Stomach (tissue), 9 donors: ENCODE data around the gene OSBPL6. TPM values are rescaled to one million over a fixed set of nuclear protein-coding genes. Genes with fewer than 3 reads are reported as not detected.

Experiments used
- DNase-seq, 2 donors: peaks; one replicate each; pipeline versions ENCODE4 v3.0.0 to v3.0.0-alpha.2; 2013 to 2019
- H3K27ac ChIP-seq, 5 donors: fragments of 200-600 bp in 4 of 5; sonication (generic) in 4 of 5; one replicate each; pipeline ENCODE4 v1.5.1; 2013 to 2019; ENCODE audit warnings: mild to moderate bottlenecking in 1 of 5, moderate library complexity in 1 of 5
- H3K27me3 ChIP-seq, 3 donors: fragments of 200-600 bp; sonication (generic); one replicate each; pipeline ENCODE4 v1.5.1; 2017 to 2019; ENCODE audit warnings: mixed run types in 1 of 3
- H3K36me3 ChIP-seq, 4 donors: fragments of 200-600 bp; sonication (generic); 1 replicate in 3 of 4; 2 replicates in 1 of 4; pipeline ENCODE4 v1.5.1; 2016 to 2019
- H3K4me1 ChIP-seq, 4 donors: fragments of 200-600 bp; sonication (generic); one replicate each; pipeline ENCODE4 v1.5.1; 2016 to 2019
- H3K4me3 ChIP-seq, 4 donors: fragments of 200-600 bp; sonication (generic) in 3 of 4; one replicate each; pipeline ENCODE4 v1.5.1; 2016 to 2019; ENCODE audit warnings: mild to moderate bottlenecking in 1 of 4
- H3K9me3 ChIP-seq, 4 donors: fragments of 200-600 bp; sonication (generic); one replicate each; pipeline ENCODE4 v1.5.1; 2016 to 2019
- EP300 ChIP-seq: sonication (generic); formaldehyde crosslinking; IDR thresholded peaks from one replicate; pipeline ENCODE4 v1.6.1; 2017; ENCODE audit warnings: antibody characterized with exemption
- POLR2A ChIP-seq, 4 donors: fragments of 450-650 bp; IDR thresholded peaks; one replicate each; pipeline ENCODE4 v1.6.1; 2016; ENCODE audit warnings: antibody characterized with exemption in 4 of 4, control low read depth in 2 of 4, mild to moderate bottlenecking in 1 of 4, moderate library complexity in 1 of 4
- POLR2AphosphoS5 ChIP-seq, 3 donors: sonication (generic); formaldehyde crosslinking; IDR thresholded peaks; one replicate each; pipeline ENCODE4 v1.6.1; 2016; ENCODE audit warnings: antibody characterized with exemption in 3 of 3
- WGBS, 5 donors: extraction: QIAGEN DNeasy Blood & Tissue Kit in 3 of 5; methylation state at CpG; one replicate each; pipeline versions ENCODE4 v1.1.5 to v1.1.7; 2013 to 2018; 5-methylcytosine and 5-hydroxymethylcytosine counted together
- intact Hi-C: fragments of 100-400 bp; cut with DNase I; formaldehyde crosslinking; loops from one replicate; pipeline ENCODE4 v1.15.1; 2023; ENCODE audit warnings: low total_unique reads
- polyA plus RNA-seq, 3 donors: library from polyadenylated mRNA; stranded (reverse); fragments of 200-250 nt; gene quantifications; one replicate each; pipeline ENCODE4 v1.2.3, GENCODE V29; 2013
- total RNA-seq, 5 donors: library from RNA; depleted of rRNA; stranded (reverse); fragments of >200 nt; gene quantifications; one replicate each; pipeline versions ENCODE4 v1.1.0 to v1.2.3, GENCODE V29; 2014 to 2016
- TF ChIP-seq, protein P1 (sequence below), 7 experiments: fragments of 450-650 bp in 4 of 7; fragments of 200-600 bp in 3 of 7; sonication (generic) in 3 of 7; IDR thresholded peaks; one replicate each; pipeline ENCODE4 v1.5.1; 2016 to 2019; ENCODE audit warnings: antibody characterized with exemption in 7 of 7, control low read depth in 2 of 7, mild to moderate bottlenecking in 1 of 7
- donor health status: healthy with polysubstance abuse.
- donor health status: Bipolar disorder and iron deficiency.
- donor health status: healthy.

Gene OSBPL6
- total and polyA plus RNA-seq, 8 donors, result 0.29 to 77.6 (median 0.98) TPM

DNA sequence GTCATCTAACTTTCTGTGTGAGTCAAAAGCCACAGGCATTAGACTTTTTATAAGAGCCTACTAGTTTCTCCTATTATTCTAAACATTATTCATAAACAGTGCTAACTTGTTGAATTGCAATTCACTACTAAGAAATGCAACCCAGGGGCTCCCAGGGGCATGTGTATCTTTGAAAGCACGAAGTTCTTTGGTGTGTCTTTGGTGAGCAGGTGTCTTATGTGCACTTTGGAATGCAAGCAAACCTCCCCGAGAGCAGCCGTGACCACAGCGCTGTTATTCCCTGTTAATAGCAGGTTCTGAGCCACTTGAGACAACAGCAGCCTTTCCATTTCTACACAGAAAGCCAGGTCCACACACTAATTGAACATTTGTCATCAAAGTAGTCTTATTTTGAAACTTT is 133.2 kb downstream of the OSBPL6 start:
- DNase-seq, result no peak
- no peaks in the 10 kb centered on the region for H3K36me3 ChIP-seq
- H3K9me3 ChIP-seq, result no peaks in the 10 kb centered on the region
- no peak overlapping the region for H3K4me3 ChIP-seq
- no peak overlapping the region for H3K27ac ChIP-seq
- TF ChIP-seq POLR2AphosphoS5 (IDR thresholded peaks at IDR 0.05) (no peak), POLR2A (IDR thresholded peaks at IDR 0.05) (no peak), EP300 (no peak)
- TF ChIP-seq, protein P1, sequence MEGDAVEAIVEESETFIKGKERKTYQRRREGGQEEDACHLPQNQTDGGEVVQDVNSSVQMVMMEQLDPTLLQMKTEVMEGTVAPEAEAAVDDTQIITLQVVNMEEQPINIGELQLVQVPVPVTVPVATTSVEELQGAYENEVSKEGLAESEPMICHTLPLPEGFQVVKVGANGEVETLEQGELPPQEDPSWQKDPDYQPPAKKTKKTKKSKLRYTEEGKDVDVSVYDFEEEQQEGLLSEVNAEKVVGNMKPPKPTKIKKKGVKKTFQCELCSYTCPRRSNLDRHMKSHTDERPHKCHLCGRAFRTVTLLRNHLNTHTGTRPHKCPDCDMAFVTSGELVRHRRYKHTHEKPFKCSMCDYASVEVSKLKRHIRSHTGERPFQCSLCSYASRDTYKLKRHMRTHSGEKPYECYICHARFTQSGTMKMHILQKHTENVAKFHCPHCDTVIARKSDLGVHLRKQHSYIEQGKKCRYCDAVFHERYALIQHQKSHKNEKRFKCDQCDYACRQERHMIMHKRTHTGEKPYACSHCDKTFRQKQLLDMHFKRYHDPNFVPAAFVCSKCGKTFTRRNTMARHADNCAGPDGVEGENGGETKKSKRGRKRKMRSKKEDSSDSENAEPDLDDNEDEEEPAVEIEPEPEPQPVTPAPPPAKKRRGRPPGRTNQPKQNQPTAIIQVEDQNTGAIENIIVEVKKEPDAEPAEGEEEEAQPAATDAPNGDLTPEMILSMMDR (IDR thresholded peaks at IDR 0.05), result no peak
- 22 to 43% (median 35%) methylated on average over 4 of the region's 4 CpGs for WGBS, 5 donors
- intact Hi-C loops, result no loop called here
- no peaks in the 10 kb centered on the region for H3K27me3 ChIP-seq
- H3K4me1 ChIP-seq, result no peaks in the 10 kb centered on the region

GRCh38 chr2:178328037-178328436 is 133.7 kb downstream of the OSBPL6 start:
- H3K9me3 ChIP-seq, result no peaks in the 10 kb centered on the region
- TF ChIP-seq, protein P1 (IDR thresholded peaks at IDR 0.05), result no peak
- no peak for TF ChIP-seq POLR2A (IDR thresholded peaks at IDR 0.05)
- TF ChIP-seq EP300, result no peak
- no peak for TF ChIP-seq POLR2AphosphoS5 (IDR thresholded peaks at IDR 0.05)
- 71 to 94% (median 79%) methylated on average over 1 of the region's 1 CpG for WGBS, 5 donors
- H3K4me1 ChIP-seq, result no peaks in the 10 kb centered on the region
- DNase-seq, result no peak
- no peaks in the 10 kb centered on the region for H3K27me3 ChIP-seq
- intact Hi-C loops, result no loop called here
- H3K36me3 ChIP-seq, result no peaks in the 10 kb centered on the region
- no peak overlapping the region for H3K4me3 ChIP-seq
- H3K27ac ChIP-seq, result no peak overlapping the region

- Histone ChIP-seq H3K9me3 (no peaks in the 10 kb centered on the region), H3K27ac (no peak overlapping the region), H3K4me3 (no peak overlapping the region), H3K27me3 (no peaks in the 10 kb centered on the region), H3K36me3 (no peaks in the 10 kb centered on the region), H3K4me1 (no peaks in the 10 kb centered on the region)
- TF ChIP-seq POLR2A (IDR thresholded peaks at IDR 0.05) (no peak), POLR2AphosphoS5 (IDR thresholded peaks at IDR 0.05) (no peak), EP300 (no peak)
- TF ChIP-seq, protein P1 (IDR thresholded peaks at IDR 0.05), result no peak
- intact Hi-C loops, result no loop called here
- no peak for DNase-seq
- WGBS, 5 donors, result 61 to 71% (median 64%) methylated on average over 8 of the region's 8 CpGs
These were observed 136.1 kb downstream of the OSBPL6 start for GRCh38 chr2:178330175-178331017.

- intact Hi-C loops, result no loop called here
- no peaks in the 10 kb centered on the region for H3K4me1 ChIP-seq
- H3K27me3 ChIP-seq, result no peaks in the 10 kb centered on the region
- DNase-seq, result peak in 1 of 2 donors; percentile 24
- H3K36me3 ChIP-seq, result peaks cover 0 to 11% (median 2%) of the 10 kb centered on the region in 4 donors
- H3K9me3 ChIP-seq, result no peaks in the 10 kb centered on the region
- TF ChIP-seq POLR2AphosphoS5 (IDR thresholded peaks at IDR 0.05), result no peak
- TF ChIP-seq EP300, result no peak
- TF ChIP-seq, protein P1 (IDR thresholded peaks at IDR 0.05), result no peak
- TF ChIP-seq POLR2A (IDR thresholded peaks at IDR 0.05), result no peak
- no peak overlapping the region for H3K27ac ChIP-seq
- H3K4me3 ChIP-seq, result no peak overlapping the region
- WGBS, 5 donors, result 78 to 86% (median 79%) methylated on average over 9 of the region's 9 CpGs
These were observed 137.4 kb downstream of the OSBPL6 start for GRCh38 chr2:178331474-178332432.
